DMS153 (cell line): Measurements from ENCODE around the gene NFE2L2.
"Not testable (repeated sequence)": the region's sequence is repeated elsewhere in the genome, so short reads cannot be mapped to it uniquely, and the experiment has no call there.

Experiments used
- DNase-seq: peaks from one replicate; lab custom pipeline; 2025; lab: John Stamatoyannopoulos, UW

The NFE2L2 gene

DNA sequence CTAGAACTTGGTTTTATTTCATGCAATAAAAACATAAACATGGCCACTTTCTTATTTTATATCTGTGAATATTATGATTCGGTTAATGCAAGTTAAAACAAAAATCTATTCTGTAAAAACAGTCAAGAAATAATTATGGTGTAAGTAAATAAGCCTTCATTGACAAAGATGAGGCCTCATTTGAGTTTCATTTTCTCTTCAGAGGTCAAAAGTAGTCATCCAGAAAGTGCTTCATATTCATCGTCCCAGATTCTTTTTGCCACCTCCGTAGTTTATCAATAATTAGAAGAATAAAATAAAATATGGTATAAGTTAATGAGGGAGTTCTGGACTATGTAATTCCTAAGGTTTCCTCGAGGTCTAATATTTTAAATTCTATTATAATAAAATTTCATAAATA lies 71.3 kb downstream of the NFE2L2 start:
- DNase-seq, result no peak

- DNase-seq, result no peak
Observed at GRCh38 chr2:177192788-177193187, 71.7 kb downstream of the NFE2L2 start.

DNA sequence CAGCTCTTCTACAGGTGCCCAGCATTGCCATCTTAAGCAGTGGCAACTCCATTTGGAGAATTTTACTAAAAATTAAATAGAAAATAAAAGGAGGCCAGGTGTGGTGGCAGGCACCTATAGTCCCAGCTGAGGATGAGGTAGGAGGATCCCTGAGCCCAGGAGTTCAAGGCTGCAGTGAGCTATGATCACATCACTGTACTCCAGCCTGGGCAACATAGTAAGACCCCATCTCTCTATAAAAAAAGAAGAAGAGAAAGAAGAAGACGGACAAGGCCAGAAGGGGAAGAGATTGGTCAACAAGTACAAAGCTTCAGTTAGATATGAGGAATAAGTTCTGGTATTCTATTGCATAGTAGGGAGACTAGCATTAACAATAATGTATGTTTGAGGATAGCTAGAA lies 73.6 kb downstream of the NFE2L2 start:
- DNase-seq, result no peak

GRCh38 chr2:177188482-177189469 lies 75.8 kb downstream of the NFE2L2 start:
- no peak for DNase-seq

- no peak for DNase-seq
Observed at GRCh38 chr2:177187631-177188312, 76.8 kb downstream of the NFE2L2 start.

- not testable (repeated sequence) for DNase-seq
Observed at GRCh38 chr2:177186038-177186437, 78.5 kb downstream of the NFE2L2 start.

DNA sequence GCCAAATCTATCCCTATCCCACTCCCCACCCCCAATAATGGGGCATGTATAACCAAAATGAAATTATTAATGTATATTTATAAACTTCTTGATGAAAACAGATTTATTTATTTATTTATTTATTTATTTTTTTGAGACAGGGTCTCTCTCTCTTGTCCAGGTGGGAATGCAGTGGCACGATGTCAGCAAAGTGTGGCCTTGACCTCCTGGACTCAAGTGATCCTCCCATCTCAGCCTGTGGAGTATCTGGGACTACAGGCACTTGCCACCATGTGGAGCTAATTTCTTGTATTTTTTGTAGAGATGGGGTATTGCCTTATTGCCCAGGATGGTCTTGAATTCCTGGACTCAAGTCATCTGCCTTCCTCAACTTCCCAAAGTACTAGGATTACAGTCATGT lies 79.9 kb downstream of the NFE2L2 start:
- DNase-seq, result no peak

- no peak for DNase-seq
Observed at GRCh38 chr2:177183860-177184259, 80.7 kb downstream of the NFE2L2 start.
